Hypothalamus (tissue), 51 donors: Measurements from ENCODE around the gene CNTNAP5.

Experiments
- DNase-seq, 51 donors: peaks; one replicate each; lab custom pipeline; 2025; lab: John Stamatoyannopoulos, UW

The CNTNAP5 gene

DNA sequence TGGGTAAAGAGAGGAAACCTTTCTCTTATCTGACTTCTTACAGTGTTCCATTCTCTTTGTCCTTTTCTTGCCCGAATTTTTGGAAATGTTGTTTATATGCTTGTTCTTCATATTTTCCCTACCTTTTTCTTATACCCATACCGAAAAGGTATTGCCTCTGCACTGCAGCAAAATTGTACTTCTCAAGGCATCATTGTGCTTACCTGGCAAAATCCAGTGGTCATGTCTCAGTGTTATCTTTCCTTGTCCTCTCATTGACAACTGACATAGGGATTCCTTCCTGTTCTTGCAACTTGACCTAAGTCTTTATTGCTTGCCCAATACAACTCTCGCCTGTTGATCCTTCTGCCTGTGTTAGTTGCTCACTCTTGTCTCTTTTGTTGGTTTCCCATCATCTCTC lies 842.2 kb downstream of the CNTNAP5 start:
- DNase-seq: no peak

DNA sequence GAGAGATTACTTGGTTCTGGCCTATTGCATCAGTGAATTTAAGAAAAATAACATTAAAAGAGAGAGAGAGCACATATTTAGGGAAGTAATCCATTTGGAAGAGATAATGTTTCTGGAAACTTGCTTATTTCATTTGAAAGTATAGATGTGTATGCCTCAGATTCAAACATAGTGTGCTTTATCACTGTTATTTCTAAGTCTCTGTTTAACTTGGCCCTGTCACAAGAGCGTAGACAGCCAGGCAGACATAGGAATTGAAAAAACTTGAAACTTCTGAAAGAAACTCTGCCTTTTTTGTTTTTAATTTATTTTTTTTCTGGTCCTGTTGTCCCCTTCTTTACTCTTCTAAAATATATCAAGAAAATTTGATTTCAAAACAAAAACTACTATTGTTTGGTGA lies 849.1 kb downstream of the CNTNAP5 start:
- DNase-seq: no peak

DNA sequence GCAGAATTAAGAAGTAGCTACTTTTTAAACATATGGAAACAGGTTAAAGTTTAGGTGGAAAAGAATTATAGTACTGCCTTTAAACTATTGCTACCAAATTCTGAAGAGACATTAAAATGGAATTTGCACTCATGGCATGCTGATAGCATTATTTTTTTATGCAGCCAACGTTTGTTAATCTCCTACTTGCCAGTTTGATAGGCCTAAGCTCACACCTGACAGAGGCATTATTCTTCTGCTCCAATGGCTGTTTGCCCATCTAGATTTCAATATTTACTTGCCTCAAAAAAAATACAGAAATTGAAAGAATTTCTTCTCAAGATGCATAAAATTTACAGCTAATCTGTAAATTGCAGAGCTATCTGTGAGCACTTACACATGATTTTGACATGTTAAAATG lies 849.6 kb downstream of the CNTNAP5 start:
- no peak for DNase-seq

DNA sequence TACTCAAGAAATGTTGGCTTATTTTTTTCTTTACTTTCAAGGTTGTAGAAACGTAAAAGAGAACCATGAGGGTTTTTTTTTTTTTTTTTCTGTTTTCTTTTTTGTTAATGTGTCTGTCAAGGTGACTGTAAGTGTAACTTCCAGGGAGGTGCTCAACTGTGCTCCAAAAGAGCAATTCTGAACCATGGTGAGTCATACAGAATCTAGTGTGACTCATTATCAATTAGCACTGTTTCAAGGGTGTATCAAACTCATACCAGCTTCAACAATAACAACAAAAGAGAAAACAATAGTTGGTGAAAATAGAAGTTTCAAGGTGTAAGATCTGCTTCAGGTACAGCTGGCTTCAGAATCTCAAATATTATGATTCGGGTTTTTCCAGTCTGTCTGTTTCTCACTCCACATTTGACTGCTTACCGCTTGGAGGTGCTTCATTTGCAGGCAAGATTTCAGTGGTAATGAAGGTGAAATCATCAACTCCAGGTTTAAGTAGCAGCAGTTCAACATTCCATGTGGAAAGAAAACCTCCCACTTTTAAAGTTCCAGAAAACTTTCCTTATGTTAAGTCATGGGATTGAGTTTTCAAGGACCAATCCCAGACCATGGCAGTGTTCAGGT lies 850.6 kb downstream of the CNTNAP5 start:
- no peak for DNase-seq

DNA sequence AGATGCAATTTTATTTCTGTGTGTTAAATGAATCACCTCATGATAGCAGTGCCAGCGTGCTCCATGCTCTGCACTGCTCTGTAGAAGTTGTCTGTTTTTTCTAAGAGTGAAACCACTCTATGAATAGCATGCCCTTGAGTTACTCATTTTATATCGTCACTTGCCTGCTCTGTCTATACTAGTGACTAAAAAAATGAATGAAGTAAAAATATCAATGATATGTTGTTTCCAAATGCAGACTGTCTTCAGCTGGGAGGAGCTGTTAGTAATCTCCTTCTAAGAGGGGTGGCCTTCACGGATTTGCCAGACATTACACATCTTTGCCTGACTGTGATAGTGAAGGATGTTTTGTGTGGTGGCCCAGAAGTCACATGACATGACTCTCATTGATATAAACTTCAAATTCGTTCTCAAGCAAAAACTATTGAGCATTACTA lies 852.1 kb downstream of the CNTNAP5 start:
- DNase-seq: peak in 1 of 51 donors; percentile 4

DNA sequence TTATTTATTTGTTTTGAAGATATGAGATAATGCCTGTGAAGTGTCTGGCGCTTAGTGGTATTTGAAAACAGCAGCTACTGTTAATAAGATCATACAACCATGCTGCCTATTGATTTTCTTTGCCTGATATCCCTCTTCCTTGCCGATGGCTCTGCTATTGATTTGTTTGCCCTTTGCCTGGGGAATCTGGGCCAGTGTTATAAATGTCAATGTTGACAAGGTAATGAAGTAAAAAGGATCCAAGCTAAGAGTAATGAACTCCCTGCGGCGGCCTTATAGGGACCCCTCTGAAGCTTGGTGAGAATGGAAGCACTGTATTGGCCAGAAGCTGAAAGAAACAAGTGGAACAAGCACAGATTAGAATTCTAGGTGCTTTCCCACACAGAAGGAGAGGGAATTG lies 854.6 kb downstream of the CNTNAP5 start:
- no peak for DNase-seq

DNA sequence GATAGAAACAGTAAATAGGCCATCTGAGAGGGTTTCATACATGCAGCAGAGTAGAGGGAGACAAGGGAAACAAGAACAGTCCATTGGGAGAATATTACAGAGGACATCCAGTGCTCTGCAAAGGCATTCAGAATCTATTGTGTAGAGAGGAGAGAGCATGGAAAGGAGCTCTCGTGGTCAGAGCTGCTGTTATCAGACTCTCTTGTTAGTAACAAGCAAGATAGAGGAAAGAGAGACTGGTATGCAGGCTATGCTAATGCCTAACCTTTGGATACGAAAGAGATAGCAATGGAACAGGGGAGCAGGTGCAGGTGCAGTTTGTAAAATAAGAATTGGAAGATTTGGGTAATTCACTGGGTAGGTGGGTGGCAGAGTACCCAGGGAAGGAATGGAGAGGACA lies 855.9 kb downstream of the CNTNAP5 start:
- DNase-seq: no peak

DNA sequence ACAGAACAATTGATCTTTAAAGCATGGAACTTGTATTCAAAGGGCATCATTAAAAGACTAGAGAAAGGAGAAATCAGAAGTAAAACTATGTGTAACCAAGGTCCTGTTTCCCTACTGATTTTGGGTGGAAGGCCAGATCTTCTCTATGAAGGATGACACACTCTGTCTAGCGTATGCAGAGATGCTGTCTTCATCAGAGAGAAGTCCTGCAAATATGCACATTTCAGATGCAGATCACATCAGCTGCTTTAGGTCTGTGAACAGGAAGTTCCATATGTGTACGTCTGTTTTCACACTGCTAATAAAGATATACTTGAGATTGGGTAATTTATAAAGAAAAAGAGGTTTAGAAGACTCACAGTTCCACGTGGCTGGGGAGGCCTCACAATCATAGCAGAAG lies 857.3 kb downstream of the CNTNAP5 start:
- no peak for DNase-seq

DNA sequence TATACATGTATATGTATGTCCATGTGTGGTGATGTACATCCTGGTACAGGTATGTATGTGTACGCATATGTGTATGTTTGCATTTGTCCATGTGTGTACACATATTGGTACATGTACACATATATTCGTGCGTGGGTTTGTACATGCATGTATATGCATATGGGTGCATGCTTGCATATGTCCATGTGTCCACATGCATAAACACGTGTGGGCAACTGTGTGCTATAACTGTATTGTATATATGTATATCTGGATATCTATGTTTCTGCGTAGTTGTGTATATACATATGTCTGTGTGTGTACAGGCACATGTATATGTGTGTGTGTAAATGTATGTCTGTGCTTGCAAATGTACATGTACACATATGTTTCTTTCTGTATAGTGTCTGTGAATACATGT lies 858.5 kb downstream of the CNTNAP5 start:
- DNase-seq: no peak

DNA sequence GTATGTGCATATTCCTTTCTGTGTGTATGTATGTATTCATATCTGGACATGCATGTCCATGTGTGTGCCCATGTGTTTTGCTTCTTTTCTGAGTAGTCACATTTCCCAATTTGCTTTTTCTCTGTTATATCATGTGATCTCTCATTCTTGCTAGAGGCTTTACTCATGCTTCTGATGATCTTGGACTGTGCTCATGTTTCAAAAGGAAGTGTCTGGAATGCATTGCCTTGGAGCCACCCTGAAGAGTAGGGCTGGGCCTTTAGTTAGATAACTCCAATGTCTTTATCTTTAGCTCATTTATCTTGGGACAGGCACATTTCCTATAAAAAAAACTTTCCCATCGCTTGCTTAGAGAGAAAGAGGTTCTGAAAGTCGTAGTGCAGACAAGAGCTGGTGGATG lies 859.2 kb downstream of the CNTNAP5 start:
- DNase-seq: no peak

DNA sequence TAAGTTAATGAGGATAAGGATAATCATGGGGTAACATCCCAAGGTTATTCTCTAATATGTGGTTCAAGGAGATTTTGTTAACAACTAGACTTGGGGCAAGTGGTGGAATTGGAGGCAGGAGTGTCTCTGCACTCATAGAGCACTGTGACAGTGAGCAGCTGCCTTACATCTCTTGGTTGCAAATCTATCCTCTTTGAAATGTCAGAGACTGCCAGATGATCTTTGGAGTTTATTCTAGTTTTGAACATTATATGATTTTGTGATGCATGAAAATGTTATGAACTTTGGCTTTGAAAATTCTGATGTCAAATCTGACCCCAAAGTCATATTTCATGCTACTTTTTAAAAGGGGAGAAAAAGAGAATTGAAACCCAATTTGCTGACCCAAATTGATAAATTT lies 861.1 kb downstream of the CNTNAP5 start:
- DNase-seq: no peak

DNA sequence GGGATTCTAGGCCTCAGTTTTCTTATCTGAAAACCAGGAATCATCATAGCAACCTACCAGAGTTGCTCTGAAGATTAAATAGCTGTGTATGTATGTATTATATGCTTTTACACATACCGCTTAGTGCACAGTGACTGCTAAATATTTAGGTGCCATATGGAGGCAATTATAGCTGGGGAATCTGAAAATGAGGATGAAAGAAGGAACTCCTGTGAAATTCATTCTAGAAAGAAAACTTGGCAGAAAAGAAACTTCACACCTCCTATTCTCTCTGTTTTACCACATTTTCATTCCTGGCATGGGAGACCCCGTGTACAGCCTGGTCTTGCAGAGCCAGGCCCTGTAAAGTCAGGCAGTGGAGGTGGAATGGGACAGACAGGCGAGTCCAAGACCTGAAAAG lies 862.4 kb downstream of the CNTNAP5 start:
- no peak for DNase-seq

DNA sequence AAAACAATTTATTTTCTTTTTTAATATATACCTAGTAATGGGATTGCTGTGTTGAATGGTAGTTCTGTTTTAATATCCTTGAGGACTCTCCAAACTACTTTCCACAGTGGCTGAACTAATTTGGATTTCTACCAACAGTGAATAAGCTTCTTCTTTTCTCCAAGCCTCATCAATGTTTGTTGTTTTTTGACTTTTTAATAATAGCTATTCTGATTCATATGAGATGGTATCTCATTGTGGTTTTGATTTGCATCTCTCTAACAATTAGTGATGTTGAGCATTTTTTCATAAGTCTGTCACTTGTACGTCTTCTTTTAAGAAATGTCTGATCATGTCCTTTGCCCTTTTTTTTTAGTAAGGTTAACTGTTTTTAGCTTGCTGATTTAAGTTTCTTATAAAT lies 863.3 kb downstream of the CNTNAP5 start:
- no peak for DNase-seq

DNA sequence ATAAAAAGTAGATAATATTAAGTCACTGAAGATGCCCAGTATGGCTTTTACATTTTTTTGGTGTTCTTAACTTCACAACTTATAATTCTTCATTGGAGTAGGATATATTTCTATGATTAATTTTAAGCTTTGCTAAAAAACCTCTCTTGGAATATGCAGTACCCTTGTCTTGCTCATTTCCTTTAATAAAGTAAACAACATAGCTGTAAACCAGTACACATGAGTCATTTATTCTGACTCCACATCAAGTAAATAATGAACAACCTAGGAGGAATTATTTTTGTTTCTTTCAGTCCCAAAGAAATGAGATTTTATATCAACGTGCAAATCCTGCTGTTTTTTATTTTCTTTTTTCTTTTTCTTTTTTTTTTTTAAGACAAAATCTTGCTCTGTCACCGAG lies 869.1 kb downstream of the CNTNAP5 start:
- DNase-seq: no peak

DNA sequence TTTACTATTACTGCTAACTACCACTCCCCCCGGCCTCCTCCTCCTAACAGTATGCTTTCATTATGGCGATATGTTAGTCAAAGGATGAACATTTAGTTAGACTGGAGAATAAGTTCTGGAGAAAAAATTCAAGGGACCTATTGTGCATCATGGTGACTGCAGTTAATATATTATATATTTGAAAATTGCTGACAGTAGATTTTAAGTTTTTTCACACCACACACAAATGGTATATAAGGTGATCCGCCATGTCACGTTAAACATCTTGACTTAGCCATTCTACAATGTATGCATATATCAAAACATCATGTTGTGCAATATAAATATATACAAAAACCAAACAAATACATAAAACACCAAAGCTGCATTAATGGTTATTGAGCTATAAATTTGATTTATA lies 873.7 kb downstream of the CNTNAP5 start:
- no peak for DNase-seq

DNA sequence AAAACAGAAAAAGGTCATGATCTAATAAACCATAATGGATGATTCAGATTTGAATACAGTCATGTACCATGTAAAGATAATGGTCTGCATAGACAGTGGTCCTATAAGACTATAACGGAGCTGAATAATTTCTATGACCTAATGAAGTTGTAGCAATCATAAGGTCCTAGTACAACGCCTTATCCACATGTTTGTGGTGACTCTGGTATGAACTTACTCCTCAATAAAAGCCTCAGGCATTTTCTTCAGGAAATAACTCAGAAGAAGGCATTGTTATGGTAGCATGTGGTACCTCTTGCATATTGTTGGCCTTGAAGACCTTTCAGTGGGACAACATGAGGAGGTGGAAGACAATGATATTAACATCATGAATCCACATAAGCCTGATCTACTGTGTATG lies 883.3 kb downstream of the CNTNAP5 start:
- DNase-seq: no peak

DNA sequence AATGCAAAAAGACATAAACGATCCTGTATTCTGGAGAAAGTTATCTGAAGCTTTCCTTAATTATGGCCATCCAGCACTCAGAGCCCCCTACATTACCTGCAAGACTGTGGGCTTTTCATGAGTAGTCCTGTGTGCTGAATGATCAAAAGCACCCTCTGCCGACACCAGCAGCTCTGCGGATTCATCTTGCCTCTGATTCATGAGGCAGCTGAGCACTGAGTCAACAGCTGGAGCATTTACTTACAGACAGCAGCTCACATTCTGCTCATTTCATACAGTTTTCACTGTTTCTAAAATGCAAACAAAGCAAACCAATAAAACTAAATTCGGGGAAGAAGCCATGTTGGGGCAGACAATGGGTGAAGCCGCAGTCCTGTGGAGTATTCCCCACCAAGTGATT lies 886.5 kb downstream of the CNTNAP5 start:
- DNase-seq: peak in 8 of 51 donors; percentile 1 to 31 (median 14)

DNA sequence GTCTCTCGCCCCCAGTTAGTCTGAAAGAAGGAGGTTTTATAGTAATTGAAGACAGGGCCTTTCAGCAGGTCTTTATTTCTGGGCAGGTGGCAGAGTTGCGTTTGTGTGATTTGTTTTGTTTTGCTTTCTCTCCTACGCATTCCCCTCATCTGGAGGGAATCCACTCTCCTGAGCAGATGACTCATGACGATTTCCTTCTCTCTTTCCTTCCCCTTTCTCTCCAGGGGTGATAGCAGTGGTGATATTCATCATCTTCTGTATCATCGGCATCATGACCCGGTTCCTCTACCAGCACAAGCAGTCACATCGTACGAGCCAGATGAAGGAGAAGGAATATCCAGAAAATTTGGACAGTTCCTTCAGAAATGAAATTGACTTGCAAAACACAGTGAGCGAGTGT lies 888.8 kb downstream of the CNTNAP5 start:
- DNase-seq: no peak

DNA sequence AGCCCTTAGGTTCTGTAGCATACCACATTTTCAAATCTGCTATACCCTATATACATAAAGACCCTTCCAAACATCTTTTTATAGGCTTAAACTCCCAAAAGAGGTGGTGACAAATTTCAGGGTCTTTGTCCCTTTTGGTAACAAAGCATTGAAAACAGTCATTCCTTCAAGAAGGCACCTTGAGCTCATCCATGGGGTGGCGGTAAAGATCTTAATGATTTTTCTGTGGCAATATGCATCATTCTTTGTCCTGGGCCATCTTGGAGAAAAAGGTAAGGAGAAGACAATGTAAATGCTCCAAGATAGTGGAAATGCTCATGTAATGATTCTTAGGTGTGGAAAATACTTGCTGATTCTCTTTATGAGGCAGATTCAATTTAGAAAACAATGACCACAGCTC lies 890.5 kb downstream of the CNTNAP5 start:
- DNase-seq: no peak

DNA sequence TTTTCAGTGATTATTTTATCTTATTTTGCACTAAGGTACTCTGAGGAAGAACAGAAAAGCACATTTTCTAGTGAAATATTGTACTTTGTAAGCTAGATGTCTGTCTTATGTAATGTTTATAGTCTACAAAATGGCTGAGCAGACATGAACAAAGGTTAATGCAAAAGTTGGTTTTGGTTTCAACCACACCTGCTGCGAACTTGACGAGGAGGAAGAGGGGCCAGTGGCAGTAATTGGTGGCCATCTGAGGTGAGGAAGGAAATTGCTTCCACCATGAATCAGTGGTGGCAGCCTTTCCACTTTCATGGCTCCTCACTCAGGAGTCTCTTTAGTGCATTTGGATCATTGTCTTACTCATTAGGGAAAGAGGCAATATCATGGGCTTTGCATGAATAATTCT lies 894.2 kb downstream of the CNTNAP5 start:
- no peak for DNase-seq

DNA sequence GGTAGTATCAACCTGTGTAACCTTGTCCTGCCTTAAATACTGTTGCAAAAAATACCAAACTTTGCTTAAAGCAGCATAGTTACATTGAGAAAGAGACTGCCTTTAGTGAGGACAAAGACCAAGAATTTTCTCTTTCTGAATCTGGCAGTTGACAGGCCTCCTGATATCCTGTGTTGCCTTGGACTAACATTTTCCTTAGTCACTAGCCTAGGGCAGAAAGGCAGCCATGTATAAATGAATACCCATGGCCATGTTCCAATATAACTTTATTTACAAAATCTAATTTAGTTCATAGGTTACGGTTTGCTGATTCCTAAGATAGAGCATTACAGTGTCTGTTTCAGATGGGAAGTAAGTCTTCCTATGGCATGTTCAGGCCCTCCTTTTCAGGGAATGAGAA lies 895.4 kb downstream of the CNTNAP5 start:
- no peak for DNase-seq

DNA sequence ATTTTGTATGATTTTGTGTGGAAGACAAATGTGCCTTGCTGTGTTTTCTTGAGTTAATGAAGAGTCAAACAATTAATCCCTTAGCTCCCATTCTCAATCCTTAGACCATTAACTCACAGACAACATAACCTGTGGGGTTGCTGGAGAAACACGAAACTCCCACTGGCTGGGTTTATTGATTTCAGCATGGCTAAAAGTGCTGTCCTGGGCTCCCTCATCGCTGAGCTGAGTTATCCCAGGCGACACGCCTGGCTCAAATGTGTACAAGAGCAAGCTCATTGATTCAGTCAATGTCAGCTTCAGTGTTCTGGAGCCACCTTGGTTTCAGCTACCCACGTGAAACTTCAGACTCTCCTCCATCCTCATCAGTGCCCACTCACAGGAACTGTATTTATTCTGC lies 896.1 kb downstream of the CNTNAP5 start:
- no peak for DNase-seq

DNA sequence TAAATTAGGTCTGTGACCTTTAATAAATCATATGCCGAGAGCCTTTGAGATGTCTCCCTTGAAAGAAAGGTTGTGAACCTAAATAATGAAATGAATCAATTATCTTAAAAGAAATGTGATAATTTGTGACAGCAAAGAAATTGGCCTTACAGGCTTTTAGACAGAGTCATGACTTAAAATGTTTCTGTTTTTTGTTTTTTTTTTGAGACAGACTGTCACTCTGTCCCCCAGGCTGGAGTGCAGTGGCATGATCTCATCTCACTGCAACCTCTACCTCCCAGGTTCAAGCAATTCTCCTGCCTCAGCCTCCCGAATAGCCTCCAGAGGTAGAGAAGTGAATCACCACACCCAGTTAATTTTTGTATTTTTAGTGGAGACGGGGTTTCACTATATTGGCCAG lies 898.0 kb downstream of the CNTNAP5 start:
- DNase-seq: no peak
